WTC11 (cell line): ENCODE measurements around the gene UGT1A9.

Source experiments
- JAZF1 ChIP-seq: fragments of 250-450 bp; sonication (Bioruptor Pico); IDR thresholded peaks from 2 replicates; pipeline ENCODE4 v1.9.0; 2021; ENCODE audit warnings: moderate library complexity, mild to moderate bottlenecking, inconsistent platforms
- TEAD4 ChIP-seq: sonication (generic); formaldehyde crosslinking; IDR thresholded peaks from 2 replicates; pipeline ENCODE4 v1.8.0; 2022; ENCODE audit warnings: mild to moderate bottlenecking, missing genetic modification reagents
- TF ChIP-seq, protein P1 (sequence below): fragments of 200-600 bp; IDR thresholded peaks from 2 replicates; pipeline ENCODE4 v1.8.0; 2022; ENCODE audit warnings: antibody characterized with exemption
- TF ChIP-seq, protein P2 (sequence below): sonication (generic); formaldehyde crosslinking; IDR thresholded peaks from 2 replicates; pipeline ENCODE4 v1.8.1; 2022; ENCODE audit warnings: missing genetic modification reagents, borderline replicate concordance
- TF ChIP-seq, protein P3 (sequence below): sonication (generic); formaldehyde crosslinking; IDR thresholded peaks from 2 replicates; pipeline ENCODE4 v1.8.1; 2023; ENCODE audit warnings: mild to moderate bottlenecking, moderate library complexity, missing genetic modification reagents

DNA sequence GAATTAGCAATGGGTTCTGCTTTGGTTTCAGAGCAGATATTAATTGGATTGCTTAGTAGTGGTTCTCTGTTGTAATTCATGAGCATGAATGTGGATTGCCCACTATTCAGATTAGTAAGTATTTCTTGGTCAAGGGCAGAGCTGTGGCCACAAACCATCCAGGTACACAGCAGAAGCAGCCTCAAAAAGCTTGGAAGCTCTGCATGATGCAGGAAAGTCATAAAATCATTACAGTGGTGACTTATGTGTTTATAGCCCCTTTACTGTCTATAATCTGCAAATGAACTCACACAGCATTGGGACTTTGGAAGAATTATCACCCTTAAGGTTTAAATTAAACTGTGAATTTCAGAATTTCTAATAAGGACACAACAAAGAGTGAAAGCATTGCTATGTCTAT, 86.4 kb downstream of the UGT1A9 start:
- TF ChIP-seq, protein P1, sequence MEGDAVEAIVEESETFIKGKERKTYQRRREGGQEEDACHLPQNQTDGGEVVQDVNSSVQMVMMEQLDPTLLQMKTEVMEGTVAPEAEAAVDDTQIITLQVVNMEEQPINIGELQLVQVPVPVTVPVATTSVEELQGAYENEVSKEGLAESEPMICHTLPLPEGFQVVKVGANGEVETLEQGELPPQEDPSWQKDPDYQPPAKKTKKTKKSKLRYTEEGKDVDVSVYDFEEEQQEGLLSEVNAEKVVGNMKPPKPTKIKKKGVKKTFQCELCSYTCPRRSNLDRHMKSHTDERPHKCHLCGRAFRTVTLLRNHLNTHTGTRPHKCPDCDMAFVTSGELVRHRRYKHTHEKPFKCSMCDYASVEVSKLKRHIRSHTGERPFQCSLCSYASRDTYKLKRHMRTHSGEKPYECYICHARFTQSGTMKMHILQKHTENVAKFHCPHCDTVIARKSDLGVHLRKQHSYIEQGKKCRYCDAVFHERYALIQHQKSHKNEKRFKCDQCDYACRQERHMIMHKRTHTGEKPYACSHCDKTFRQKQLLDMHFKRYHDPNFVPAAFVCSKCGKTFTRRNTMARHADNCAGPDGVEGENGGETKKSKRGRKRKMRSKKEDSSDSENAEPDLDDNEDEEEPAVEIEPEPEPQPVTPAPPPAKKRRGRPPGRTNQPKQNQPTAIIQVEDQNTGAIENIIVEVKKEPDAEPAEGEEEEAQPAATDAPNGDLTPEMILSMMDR, result no peak
- TF ChIP-seq, protein P2, sequence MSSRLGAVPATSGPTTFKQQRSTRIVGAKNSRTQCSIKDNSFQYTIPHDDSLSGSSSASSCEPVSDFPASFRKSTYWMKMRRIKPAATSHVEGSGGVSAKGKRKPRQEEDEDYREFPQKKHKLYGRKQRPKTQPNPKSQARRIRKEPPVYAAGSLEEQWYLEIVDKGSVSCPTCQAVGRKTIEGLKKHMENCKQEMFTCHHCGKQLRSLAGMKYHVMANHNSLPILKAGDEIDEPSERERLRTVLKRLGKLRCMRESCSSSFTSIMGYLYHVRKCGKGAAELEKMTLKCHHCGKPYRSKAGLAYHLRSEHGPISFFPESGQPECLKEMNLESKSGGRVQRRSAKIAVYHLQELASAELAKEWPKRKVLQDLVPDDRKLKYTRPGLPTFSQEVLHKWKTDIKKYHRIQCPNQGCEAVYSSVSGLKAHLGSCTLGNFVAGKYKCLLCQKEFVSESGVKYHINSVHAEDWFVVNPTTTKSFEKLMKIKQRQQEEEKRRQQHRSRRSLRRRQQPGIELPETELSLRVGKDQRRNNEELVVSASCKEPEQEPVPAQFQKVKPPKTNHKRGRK (CRISPR knock-in tag), result no peak
- TF ChIP-seq, protein P3, sequence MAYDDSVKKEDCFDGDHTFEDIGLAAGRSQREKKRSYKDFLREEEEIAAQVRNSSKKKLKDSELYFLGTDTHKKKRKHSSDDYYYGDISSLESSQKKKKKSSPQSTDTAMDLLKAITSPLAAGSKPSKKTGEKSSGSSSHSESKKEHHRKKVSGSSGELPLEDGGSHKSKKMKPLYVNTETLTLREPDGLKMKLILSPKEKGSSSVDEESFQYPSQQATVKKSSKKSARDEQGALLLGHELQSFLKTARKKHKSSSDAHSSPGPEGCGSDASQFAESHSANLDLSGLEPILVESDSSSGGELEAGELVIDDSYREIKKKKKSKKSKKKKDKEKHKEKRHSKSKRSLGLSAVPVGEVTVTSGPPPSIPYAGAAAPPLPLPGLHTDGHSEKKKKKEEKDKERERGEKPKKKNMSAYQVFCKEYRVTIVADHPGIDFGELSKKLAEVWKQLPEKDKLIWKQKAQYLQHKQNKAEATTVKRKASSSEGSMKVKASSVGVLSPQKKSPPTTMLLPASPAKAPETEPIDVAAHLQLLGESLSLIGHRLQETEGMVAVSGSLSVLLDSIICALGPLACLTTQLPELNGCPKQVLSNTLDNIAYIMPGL (CRISPR knock-in tag), result no peak
- TF ChIP-seq JAZF1 (CRISPR knock-in tag), result no peak
- no peak for TF ChIP-seq TEAD4 (CRISPR knock-in tag)
